HG03064 (cell line): ENCODE results near the gene DZANK1.
"Not testable (repeated sequence)": the region's sequence is repeated elsewhere in the genome, so short reads cannot be mapped to it uniquely, and the experiment has no call there.

ENCODE experiments used
- ATAC-seq: cut with Tn5 transposase; IDR thresholded peaks from one replicate; pipeline ENCODE4 v1.9.1; 2021; ENCODE audit warnings: low read depth; ENCODE audit not compliant: unreplicated experiment

DZANK1 gene

GRCh38 chr20:18388860-18389259, 78.0 kb downstream of the DZANK1 start:
- ATAC-seq = no peak

- no peak for ATAC-seq
These were observed 85.8 kb downstream of the DZANK1 start for GRCh38 chr20:18380908-18381529.

- ATAC-seq = no peak
These were observed 88.8 kb downstream of the DZANK1 start for GRCh38 chr20:18377896-18378481.

- ATAC-seq = not testable (repeated sequence)
These were observed 91.3 kb downstream of the DZANK1 start for GRCh38 chr20:18375551-18375950.

- ATAC-seq = no peak
These were observed 94.5 kb downstream of the DZANK1 start for GRCh38 chr20:18372296-18372695.

GRCh38 chr20:18364768-18365167, 102.1 kb downstream of the DZANK1 start:
- no peak for ATAC-seq

GRCh38 chr20:18363708-18364107, 103.1 kb downstream of the DZANK1 start:
- no peak for ATAC-seq

GRCh38 chr20:18362916-18363315, 103.9 kb downstream of the DZANK1 start:
- no peak for ATAC-seq

- no peak for ATAC-seq
These were observed 105.2 kb downstream of the DZANK1 start for GRCh38 chr20:18361678-18362077.

- no peak for ATAC-seq
These were observed 106.2 kb downstream of the DZANK1 start for GRCh38 chr20:18360635-18361034.

GRCh38 chr20:18359854-18360253, 107.0 kb downstream of the DZANK1 start:
- ATAC-seq = no peak

GRCh38 chr20:18349749-18350148, 117.1 kb downstream of the DZANK1 start:
- not testable (repeated sequence) for ATAC-seq
